Measurements from ENCODE around the gene ZCCHC24.
A peak's percentile ranks its signal among the peaks of the same experiment; 100 is the strongest.

Gene ZCCHC24

GRCh38 chr10:79409038-79409725, 36.2 kb downstream of the ZCCHC24 start:
- DNase-seq = no peak

- DNase-seq = no peak
Observed at GRCh38 chr10:79407811-79408795, 37.3 kb downstream of the ZCCHC24 start.

- DNase-seq = no peak
Observed at GRCh38 chr10:79407423-79407796, 38.0 kb downstream of the ZCCHC24 start.

GRCh38 chr10:79406683-79407422, 38.6 kb downstream of the ZCCHC24 start:
- no peak for DNase-seq

- no peak for DNase-seq
Observed at GRCh38 chr10:79405995-79406515, 39.4 kb downstream of the ZCCHC24 start.

GRCh38 chr10:79405221-79405994, 40.0 kb downstream of the ZCCHC24 start:
- no peak for DNase-seq

GRCh38 chr10:79404690-79405131, 40.7 kb downstream of the ZCCHC24 start:
- no peak for DNase-seq

- no peak for DNase-seq
Observed at GRCh38 chr10:79404231-79404609, 41.2 kb downstream of the ZCCHC24 start.

- peak; percentile 24 for DNase-seq
Observed at GRCh38 chr10:79403441-79404230, 41.8 kb downstream of the ZCCHC24 start.

- no peak for DNase-seq
Observed at GRCh38 chr10:79402951-79403350, 42.5 kb downstream of the ZCCHC24 start.

- DNase-seq = no peak
Observed at GRCh38 chr10:79402625-79402946, 42.8 kb downstream of the ZCCHC24 start.

GRCh38 chr10:79401015-79401921, 44.2 kb downstream of the ZCCHC24 start:
- no peak for DNase-seq

GRCh38 chr10:79400146-79401004, 45.0 kb downstream of the ZCCHC24 start:
- DNase-seq = peak; percentile 13

- DNase-seq = no peak
Observed at GRCh38 chr10:79399223-79399831, 46.1 kb downstream of the ZCCHC24 start.

- no peak for DNase-seq
Observed at GRCh38 chr10:79398642-79399041, 46.8 kb downstream of the ZCCHC24 start.

GRCh38 chr10:79397575-79398303, 47.7 kb downstream of the ZCCHC24 start:
- no peak for DNase-seq

GRCh38 chr10:79397051-79397450, 48.4 kb downstream of the ZCCHC24 start:
- no peak for DNase-seq

GRCh38 chr10:79396520-79396919, 48.9 kb downstream of the ZCCHC24 start:
- no peak for DNase-seq

Data from GDM1 (cell line).